Uterus (tissue), 2 donors: ENCODE results near the gene CPSF7.

Source experiments
- POLR2A ChIP-seq, 2 donors: fragments of 450-650 bp; IDR thresholded peaks; one replicate each; pipeline ENCODE4 v1.6.1; 2016; ENCODE audit warnings: antibody characterized with exemption in 2 of 2, mild to moderate bottlenecking in 1 of 2, moderate library complexity in 1 of 2
- TF ChIP-seq, protein P1 (sequence below), 4 experiments: fragments of 200-600 bp in 2 of 4; fragments of 450-650 bp in 2 of 4; sonication (generic) in 2 of 4; IDR thresholded peaks; one replicate each; pipeline ENCODE4 v1.5.1; 2016 to 2019; ENCODE audit warnings: antibody characterized with exemption in 4 of 4, mild to moderate bottlenecking in 2 of 4, moderate library complexity in 1 of 4

DNA sequence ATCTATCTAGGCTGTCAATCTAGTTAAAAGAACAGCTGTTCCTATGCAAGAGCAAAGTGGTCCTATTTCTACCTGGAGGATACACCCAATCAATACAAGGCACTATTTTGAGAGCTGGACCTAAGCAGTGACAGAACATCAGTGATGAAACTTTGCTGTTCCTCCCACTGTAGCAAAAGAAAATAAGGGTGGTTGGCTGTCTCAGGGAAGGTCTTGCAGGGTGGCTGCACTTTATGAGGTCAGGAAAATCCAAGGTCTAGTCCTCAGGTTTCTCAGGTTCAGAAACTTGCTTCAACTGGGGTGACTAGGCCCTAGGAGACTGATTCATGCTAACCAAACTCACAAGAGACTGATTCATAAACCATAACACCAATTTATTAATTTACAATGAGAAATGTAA, 11.6 kb downstream of the CPSF7 start:
- TF ChIP-seq, protein P1, sequence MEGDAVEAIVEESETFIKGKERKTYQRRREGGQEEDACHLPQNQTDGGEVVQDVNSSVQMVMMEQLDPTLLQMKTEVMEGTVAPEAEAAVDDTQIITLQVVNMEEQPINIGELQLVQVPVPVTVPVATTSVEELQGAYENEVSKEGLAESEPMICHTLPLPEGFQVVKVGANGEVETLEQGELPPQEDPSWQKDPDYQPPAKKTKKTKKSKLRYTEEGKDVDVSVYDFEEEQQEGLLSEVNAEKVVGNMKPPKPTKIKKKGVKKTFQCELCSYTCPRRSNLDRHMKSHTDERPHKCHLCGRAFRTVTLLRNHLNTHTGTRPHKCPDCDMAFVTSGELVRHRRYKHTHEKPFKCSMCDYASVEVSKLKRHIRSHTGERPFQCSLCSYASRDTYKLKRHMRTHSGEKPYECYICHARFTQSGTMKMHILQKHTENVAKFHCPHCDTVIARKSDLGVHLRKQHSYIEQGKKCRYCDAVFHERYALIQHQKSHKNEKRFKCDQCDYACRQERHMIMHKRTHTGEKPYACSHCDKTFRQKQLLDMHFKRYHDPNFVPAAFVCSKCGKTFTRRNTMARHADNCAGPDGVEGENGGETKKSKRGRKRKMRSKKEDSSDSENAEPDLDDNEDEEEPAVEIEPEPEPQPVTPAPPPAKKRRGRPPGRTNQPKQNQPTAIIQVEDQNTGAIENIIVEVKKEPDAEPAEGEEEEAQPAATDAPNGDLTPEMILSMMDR (IDR thresholded peaks at IDR 0.05), result no peak
- no peak for TF ChIP-seq POLR2A (IDR thresholded peaks at IDR 0.05)
